SJCRH30 (cell line): ENCODE results near the gene ANTXRL. TPM values are rescaled to one million over a fixed set of nuclear protein-coding genes. Genes with fewer than 3 reads are reported as not detected.
"Not testable (repeated sequence)": the region's sequence is repeated elsewhere in the genome, so short reads cannot be mapped to it uniquely, and the experiment has no call there.

Source experiments
- DNase-seq, 2 experiments: peaks; one replicate each; pipeline ENCODE4 v3.0.0-alpha.2; 2015 to 2020
- H3K27ac ChIP-seq: fragments of 250-450 bp; sonication (Bioruptor Pico); 2 replicates; pipeline ENCODE4 v1.5.1; 2020; ENCODE audit warnings: mild to moderate bottlenecking, moderate library complexity
- H3K27me3 ChIP-seq: fragments of 250-450 bp; sonication (Bioruptor Pico); 2 replicates; pipeline ENCODE4 v1.5.1; 2020; ENCODE audit warnings: mild to moderate bottlenecking, moderate library complexity
- H3K36me3 ChIP-seq: fragments of 250-450 bp; sonication (Bioruptor Pico); 2 replicates; pipeline ENCODE4 v1.5.1; 2020; ENCODE audit warnings: mild to moderate bottlenecking, moderate library complexity
- H3K4me1 ChIP-seq: fragments of 250-450 bp; sonication (Bioruptor Pico); 2 replicates; pipeline ENCODE4 v1.5.1; 2020; ENCODE audit warnings: mild to moderate bottlenecking, moderate library complexity
- H3K4me3 ChIP-seq: fragments of 250-450 bp; sonication (Bioruptor Pico); 2 replicates; pipeline ENCODE4 v1.5.1; 2020; ENCODE audit warnings: mild to moderate bottlenecking, moderate library complexity
- H3K9me3 ChIP-seq: fragments of 250-450 bp; sonication (Bioruptor Pico); replicated peaks from 2 replicates; pipeline ENCODE4 v1.5.1; 2020; ENCODE audit warnings: mild to moderate bottlenecking, moderate library complexity
- total RNA-seq: library from RNA; depleted of rRNA; stranded (reverse); fragments of >200 nt; shearing (Covaris generic); gene quantifications from 2 replicates; pipeline ENCODE4 v1.2.3, GENCODE V29; 2014

The ANTXRL gene
- total RNA-seq, 1 experiment from 2014 or later, result not detected

DNA sequence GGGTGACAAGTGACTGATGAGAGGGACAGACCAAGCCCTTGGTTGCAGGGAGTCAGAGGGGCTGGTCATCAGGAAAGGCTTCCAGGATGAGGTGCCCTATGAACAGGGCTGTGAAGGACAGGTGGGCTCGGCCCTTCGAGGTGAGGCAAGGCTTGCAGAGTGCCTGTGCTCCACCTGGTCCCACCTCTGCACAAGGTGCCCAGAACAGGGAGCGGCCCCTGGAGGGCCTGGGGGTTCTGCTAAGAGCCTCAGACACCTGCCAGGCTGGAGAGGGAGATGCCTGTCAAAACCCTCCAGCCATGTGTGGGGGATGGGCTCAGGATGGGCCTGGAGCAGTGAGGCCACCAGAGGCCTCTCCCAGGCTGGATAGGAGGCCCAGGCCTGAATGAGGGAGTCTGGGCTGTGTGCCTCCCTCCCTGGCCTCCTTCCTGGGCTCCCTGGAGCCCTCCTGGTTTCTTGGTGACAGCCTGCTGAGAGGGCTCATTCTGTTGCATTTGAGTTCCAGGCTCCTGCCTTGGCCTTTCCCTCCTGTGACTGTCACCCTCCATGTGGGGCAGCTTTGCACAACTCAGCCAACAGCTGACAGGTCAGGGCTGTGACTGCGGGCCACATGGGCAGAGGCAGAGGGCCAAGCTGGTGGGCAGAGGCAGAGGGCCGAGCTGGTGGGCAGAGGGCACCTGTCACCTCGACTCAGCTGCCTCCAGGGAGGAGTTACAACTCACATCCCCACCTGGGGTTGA is 21.1 kb upstream of the ANTXRL start:
- not testable (repeated sequence) for H3K4me3 ChIP-seq, H3K27ac ChIP-seq, H3K36me3 ChIP-seq, H3K9me3 ChIP-seq, H3K27me3 ChIP-seq, H3K4me1 ChIP-seq, DNase-seq

DNA sequence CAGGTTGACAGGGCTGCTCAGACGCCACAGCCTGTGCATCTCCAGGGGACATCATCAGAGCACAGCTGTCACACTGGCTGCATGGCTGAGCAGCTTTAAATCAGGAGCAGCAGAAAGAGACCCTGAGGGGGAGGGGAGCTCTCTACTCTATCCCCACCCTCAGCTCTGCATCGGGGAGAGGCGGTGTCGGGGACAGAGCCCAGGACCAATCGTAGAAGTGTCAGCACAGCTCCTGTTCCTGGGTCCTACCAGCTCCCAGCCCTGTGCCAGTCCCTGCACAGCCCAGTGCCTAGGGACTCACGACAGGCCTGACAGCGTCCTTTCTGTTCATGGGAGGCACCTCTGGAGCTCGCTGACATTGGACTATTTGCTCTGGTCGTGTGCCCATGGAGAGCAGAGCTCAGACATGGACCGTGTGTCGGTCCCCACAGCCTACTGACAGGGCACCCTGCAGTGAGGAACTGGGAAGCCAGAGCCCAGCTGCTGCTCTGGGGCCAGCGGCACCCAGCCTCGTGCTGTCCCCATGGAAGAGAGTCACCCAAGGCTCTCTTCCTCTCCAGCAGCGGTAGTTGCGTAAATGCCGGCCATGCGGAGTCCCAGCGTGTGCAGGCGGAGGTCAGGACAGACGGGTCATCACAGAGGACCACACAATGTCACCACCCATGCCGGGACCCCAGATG is 20.4 kb upstream of the ANTXRL start:
- no peak overlapping the region for H3K4me3 ChIP-seq
- H3K27ac ChIP-seq, result no peak overlapping the region
- H3K36me3 ChIP-seq, result no peaks in the 10 kb centered on the region
- H3K9me3 ChIP-seq, result no peaks in the 10 kb centered on the region
- H3K27me3 ChIP-seq, result no peaks in the 10 kb centered on the region
- H3K4me1 ChIP-seq, result no peaks in the 10 kb centered on the region
- DNase-seq, result no peak

DNA sequence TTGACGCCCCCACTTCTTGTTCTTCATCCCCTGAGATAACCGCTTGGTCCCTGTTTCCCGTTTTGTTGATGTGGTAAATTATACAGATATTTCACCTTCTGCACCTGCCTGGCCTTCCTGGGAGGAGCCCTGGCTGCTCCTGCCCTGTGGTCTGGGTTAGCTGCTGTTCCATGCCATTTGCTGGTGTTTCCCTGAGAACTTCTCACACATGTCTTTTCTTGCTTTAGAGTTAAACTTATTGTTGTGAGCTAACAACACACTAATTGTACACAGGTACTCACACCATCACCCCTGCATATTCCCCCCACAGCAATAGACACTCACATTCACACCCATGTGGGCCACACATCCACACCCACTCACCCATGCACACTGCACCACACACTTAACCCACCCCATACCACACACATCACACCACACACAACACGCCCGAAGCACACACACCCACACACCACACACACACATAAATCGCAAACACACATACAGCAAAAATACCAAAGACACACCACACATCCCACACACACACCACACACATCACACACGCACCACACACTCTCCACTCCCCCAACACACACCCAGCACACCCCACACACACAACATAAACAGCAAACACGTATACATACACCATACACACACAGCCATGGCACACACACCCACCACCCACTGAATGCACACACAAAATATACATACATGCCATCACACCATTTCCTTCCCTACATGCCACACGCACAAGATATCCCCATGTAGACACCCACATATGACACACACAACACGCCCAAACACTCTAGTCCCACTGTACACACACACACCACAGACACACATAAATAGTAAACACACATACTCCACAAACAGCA is 19.4 kb upstream of the ANTXRL start:
- H3K27ac ChIP-seq, result no peak overlapping the region

DNA sequence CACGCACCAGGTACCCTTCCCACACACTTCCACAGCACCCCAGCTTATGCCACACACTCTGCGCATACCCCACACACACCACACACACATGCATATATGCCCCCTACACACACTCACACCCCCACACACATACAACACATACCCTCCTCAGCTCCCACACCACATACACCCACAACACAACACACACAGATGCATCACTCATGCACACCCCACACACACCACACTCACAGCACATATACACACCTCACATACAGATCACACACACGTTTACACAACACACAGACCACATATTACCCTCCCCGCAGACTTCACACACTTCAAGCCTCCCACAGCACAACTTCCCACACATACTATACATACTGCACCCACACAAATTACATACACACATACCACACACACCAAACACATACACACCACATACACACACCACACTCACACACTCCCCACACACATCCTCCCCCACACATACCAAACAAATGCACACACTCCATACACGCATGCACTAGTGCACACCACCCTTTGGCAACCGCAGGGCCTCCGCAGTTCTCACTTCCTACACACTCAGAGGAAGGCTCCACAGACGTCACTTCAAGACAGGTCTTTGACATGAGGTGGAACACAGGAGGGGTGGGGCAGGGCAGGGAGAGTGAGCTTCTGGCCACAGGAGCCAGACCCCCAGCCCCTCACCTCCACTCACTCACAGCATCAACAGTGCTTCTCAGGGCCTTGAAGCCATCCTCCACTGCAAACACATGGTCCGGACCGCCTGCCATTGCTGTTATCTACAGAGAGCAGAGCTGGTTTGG is 18.5 kb upstream of the ANTXRL start:
- H3K27ac ChIP-seq, result no peak overlapping the region
- DNase-seq, result no peak
- no peaks in the 10 kb centered on the region for H3K36me3 ChIP-seq
- H3K27me3 ChIP-seq, result no peaks in the 10 kb centered on the region
- H3K9me3 ChIP-seq, result no peaks in the 10 kb centered on the region
- no peaks in the 10 kb centered on the region for H3K4me1 ChIP-seq
- no peak overlapping the region for H3K4me3 ChIP-seq

More for the DNA sequence above, 19.4 kb upstream of the ANTXRL start:
- no peaks in the 10 kb centered on the region for H3K4me1 ChIP-seq
- no peaks in the 10 kb centered on the region for H3K36me3 ChIP-seq
- no peaks in the 10 kb centered on the region for H3K27me3 ChIP-seq
- no peak for DNase-seq
- H3K4me3 ChIP-seq, result no peak overlapping the region
- no peaks in the 10 kb centered on the region for H3K9me3 ChIP-seq

DNA sequence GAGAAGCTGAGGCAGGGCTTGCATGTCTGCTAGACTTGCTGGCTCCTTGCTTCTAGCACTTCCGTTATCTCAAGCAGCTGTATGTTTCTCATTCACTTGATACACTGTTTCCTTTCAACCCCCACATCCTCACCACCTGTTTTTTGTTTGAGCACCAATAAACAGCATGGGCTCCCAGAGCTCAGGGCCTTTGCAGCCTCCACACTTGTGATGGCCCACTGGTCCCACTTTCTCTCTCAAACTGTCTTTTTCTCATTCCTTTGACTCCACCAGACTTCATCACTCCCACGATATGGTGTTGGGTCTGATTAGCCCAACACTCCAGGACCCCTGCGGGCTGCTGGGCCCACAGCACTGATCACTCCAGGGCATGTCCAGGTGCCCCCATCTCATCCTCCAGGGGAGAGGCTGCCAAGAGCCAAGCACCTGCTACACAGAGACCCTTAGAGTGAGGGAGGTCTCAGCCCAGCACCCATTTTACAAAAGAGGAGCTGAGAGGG is 17.2 kb upstream of the ANTXRL start:
- DNase-seq, result peak in 1 of 2 experiments; percentile 3
- H3K4me1 ChIP-seq, H3K27ac ChIP-seq, H3K9me3 ChIP-seq, H3K4me3 ChIP-seq, H3K36me3 ChIP-seq, H3K27me3 ChIP-seq: not testable (repeated sequence)

DNA sequence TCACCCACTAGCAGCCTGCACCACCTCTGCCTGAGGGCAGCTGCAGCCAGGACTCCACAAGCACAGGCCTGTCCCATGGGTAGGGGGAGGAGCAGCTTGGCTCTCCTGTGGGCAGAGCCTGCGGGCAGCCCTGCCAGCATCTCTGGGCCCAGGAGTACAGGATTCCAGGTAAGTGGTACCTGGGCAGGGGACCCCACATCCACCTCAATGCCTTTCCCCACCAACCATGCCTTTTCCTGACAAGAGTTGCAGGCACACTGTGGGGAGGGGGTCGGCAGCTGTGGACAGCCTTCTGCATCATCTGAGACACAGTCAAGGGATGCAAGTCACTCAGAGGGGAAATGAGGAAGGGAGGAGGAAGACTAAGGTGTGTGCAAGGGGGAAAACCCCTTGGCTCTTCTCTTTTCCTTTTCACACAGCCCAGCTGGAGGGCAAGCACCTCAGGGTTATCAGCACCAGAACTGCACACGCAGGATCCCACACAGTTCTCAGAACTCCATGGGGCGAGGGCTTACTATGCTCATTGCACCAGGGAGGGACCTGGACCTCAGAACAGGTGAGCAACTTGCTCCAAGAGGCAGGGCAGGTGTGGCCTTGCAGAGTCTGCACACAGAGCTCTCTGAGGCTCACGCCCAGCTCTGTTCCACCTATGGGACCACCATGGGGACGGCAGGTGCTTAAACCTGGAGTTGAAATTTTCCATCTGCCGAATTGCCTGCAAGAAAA is 16.5 kb upstream of the ANTXRL start:
- Histone ChIP-seq H3K4me1 (no peaks in the 10 kb centered on the region), H3K9me3 (no peaks in the 10 kb centered on the region), H3K4me3 (no peak overlapping the region), H3K27ac (no peak overlapping the region), H3K36me3 (no peaks in the 10 kb centered on the region), H3K27me3 (no peaks in the 10 kb centered on the region)
- DNase-seq, result no peak

DNA sequence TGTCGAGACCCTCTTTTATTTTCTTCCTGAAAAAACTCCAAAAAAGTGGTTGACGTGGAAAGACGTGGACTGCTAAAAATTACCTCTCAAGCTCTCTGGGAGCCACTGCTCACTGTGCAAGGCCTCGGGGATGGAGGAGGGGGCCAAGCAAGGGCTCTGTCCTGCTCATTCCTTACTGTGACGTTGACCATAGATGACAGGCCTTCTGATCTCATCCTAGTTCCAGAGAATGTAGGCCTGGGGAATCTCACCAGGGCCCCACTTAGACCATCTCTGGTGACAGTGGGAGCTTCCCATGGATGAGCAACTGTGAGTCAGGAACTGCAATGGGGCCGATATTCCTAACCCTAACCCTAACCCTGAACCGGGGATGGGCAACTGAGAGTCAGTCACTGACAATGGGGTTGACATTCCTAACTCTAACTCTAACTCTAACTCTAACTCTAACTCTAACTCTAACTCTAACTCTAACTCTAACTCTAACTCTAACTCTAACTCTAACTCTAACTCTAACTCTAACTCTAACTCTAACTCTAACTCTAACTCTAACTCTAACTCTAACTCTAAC is 15.8 kb upstream of the ANTXRL start:
- DNase-seq, H3K36me3 ChIP-seq, H3K9me3 ChIP-seq, H3K4me1 ChIP-seq, H3K4me3 ChIP-seq, H3K27ac ChIP-seq, H3K27me3 ChIP-seq: not testable (repeated sequence)

DNA sequence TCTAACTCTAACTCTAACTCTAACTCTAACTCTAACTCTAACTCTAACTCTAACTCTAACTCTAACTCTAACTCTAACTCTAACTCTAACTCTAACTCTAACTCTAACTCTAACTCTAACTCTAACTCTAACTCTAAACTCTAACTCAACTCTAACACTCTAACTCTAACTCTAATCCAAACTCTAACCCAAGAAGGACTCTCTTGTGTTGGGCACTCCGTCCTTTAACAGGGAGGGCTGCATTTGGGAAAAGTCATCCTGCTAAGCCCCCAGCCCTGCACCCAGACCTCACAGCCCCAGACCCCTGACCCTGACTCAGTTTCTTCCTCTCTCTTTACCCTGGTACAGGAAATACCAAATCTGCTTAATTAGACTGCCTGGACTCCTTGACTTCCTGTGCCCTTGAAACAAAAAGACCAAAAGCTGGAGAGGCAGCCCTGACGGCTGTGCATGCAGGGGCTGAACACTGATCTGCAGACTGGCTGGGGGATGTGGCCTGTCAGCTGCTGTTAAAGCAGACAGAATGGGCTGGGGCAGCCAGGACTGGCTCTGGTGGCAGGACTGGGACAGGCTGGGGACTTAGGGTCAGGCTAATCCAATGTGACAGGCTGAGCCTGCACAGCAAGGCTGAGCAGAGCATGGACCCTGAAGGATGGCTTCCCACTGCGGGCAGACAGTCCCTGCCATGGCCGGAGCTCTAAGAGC is 14.8 kb upstream of the ANTXRL start:
- not testable (repeated sequence) for H3K9me3 ChIP-seq, DNase-seq, H3K36me3 ChIP-seq, H3K27me3 ChIP-seq, H3K4me1 ChIP-seq, H3K4me3 ChIP-seq, H3K27ac ChIP-seq

DNA sequence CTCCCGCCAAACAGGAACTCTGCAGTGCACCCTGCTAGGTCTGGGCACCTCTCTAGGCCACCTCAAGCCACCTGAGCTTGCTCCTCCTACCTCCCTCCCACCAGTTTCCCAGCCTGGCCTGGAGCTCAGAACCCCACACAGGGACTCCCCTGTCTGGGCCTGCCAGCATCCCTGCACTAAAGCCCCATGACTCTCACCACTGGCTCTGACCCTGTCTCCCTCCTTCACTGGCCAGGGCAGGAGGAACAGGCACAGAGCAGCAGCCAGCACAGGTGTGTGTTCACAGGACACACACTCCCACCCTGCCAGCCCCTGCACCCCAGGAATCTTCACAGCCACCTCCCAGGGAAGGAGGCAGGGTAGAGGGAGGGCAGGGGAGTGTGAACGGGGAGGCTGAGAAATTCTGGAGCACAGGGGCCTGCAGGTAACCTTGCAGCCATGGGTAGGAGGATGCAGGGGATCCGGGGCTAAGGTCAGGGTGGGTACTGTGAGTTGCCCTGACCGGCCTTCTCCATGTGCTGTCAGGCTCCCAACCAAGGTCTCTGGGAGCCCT is 13.9 kb upstream of the ANTXRL start:
- Histone ChIP-seq H3K4me3 (no peak overlapping the region), H3K27me3 (no peaks in the 10 kb centered on the region), H3K4me1 (no peaks in the 10 kb centered on the region), H3K36me3 (no peaks in the 10 kb centered on the region), H3K27ac (no peak overlapping the region), H3K9me3 (no peaks in the 10 kb centered on the region)
- no peak for DNase-seq

DNA sequence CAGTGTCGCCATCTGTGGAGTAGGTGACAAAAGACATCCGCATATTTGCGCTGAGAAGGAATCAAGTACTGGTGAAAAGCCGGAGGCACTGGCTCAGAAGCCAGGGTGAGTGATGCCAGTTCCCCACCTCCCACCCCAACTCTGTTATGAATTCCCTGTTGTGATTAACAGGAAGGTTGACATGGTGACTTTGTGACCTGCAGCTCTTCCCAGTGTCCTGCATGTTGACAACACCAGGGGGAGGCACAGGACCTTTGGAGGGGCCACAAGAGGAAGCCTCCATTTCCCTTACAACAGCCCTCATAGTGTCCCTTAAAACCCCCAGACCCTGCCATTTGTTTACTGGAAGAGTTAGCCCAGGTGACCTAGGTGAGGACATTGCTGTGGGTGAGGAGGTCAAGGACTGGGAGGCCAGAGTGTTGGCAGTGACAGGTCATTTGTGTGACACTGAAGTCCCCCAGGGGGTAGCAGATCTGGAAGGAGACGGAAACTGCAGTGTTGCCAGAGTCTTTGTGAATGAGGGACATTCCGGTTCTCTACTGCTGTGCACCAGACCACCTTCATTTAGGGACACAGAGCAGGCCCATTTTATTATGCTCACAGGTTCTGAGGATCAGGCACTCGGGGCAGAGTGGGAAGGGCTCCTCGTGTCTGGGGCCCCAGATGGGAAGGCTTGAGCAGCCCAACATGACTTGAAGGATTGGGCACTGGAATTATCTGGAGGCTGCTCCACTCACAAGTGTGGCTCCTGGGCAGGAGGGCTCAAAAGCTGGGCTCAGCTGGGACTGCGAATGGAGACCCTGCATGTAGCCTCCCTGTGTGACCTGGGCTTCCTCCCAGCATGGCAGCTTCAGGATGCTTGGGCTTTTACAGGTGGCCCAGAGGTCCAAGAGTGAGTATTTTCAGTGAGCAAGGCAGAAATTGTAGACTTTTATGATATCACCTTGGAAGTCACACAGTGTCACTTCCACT is 13.0 kb upstream of the ANTXRL start:
- Histone ChIP-seq H3K36me3 (no peaks in the 10 kb centered on the region), H3K27ac (no peak overlapping the region), H3K4me1 (no peaks in the 10 kb centered on the region), H3K27me3 (no peaks in the 10 kb centered on the region), H3K9me3 (no peaks in the 10 kb centered on the region), H3K4me3 (no peak overlapping the region)
- DNase-seq, result no peak

DNA sequence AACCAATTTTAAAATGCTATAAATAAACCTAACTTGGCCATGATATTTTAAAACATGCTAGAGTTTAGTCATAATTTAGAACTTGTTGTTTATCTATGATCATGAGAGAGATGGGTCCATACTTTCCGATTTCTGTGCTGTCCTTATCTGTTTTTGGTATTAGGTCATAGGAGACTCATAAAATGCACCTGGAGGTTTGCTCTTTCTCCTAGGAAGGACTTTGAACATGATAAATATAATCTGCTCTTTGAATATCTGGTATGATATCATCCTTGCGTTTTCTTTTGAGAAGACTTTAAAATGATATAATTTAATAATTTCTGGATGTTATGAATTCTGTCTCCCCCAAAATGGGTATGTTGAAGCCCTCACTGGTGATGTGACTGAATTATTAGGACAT is 9.0 kb upstream of the ANTXRL start:
- DNase-seq, result no peak
- no peaks in the 10 kb centered on the region for H3K4me1 ChIP-seq
- H3K9me3 ChIP-seq, result no peaks in the 10 kb centered on the region
- H3K4me3 ChIP-seq, result no peak overlapping the region
- H3K27ac ChIP-seq, result no peak overlapping the region
- no peaks in the 10 kb centered on the region for H3K27me3 ChIP-seq
- H3K36me3 ChIP-seq, result no peaks in the 10 kb centered on the region

DNA sequence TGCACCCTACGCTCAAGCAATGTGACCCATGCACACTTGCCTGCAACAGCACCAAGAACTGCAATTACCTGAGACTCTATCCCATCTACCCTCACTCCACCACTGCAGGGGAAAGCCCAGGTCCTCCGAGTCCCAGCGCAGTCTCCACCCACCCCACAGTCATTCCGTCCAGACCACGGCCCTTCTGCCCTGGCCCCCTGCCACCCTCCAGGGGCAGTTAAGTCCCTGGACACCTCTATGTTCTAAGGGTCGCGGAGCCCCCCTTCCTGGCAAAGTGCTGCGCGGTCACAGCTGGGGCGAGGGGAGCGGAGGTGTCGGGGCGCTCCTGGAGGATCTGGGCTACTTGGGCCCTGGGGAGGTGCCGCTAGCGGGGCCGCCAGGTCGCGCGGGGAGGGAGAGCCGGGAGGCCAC is 4.4 kb upstream of the ANTXRL start:
- not testable (repeated sequence) for H3K4me3 ChIP-seq, H3K4me1 ChIP-seq, H3K9me3 ChIP-seq, H3K36me3 ChIP-seq, DNase-seq, H3K27ac ChIP-seq, H3K27me3 ChIP-seq
